ENCODE data around the gene PIH1D2. TPM values are rescaled to one million over a fixed set of nuclear protein-coding genes. Genes with fewer than 3 reads are reported as not detected.

PIH1D2 gene
- total and polyA plus RNA-seq, 2 donors (not counting 1 experiment from before 2014, with no cell fraction given) = 1.5 to 1.9 TPM

GRCh38 chr11:112086422-112087191, 12.8 kb upstream of the PIH1D2 start, which contains the start of the genes SDHD and TIMM8B:
Gene SDHD (plus strand): TSS chr11:112086873. CDS start chr11:112086908, 35 bp downstream.
Gene TIMM8B (minus strand): TSS chr11:112086756. CDS start chr11:112086723, 33 bp downstream.
- TF ChIP-seq EZH2 (IDR thresholded peaks at IDR 0.05; ENCODE audit: low read length, missing control alignments) (no peak), CTCF (conservative IDR thresholded peaks at IDR 0.05 in 1 of 2, IDR thresholded peaks at IDR 0.05 in 1 of 2; ENCODE audit: low read depth in 1 of 2, low read length in 2 of 2) (peak in 1 of 2 donors; percentile 41)
- Histone ChIP-seq H3K9me3 (ENCODE audit: control insufficient read depth, insufficient read depth, low read depth, low read length) (no peaks in the 10 kb centered on the region), H4K20me1 (ENCODE audit: control insufficient read depth, extremely low read depth, insufficient read depth, low read length) (no peaks in the 10 kb centered on the region), H3K27ac (ENCODE audit: insufficient read depth, low read length) (peak within 1 kb of the TSS; percentile 87), H3K4me3 (replicated peaks in 1 of 4; ENCODE audit: control extremely low read depth in 1 of 4, insufficient read depth in 1 of 4, low read depth in 3 of 4, low read length in 4 of 4) (peak within 1 kb of the TSS; percentile 84 to 100 (median 95)), H3K4me2 (ENCODE audit: extremely low read depth, insufficient read depth, low read length) (peak within 1 kb of the TSS; percentile 92), H3K79me2 (ENCODE audit: control insufficient read depth, insufficient read depth, low read length) (peaks cover 35% of the 10 kb centered on the region), H3K27me3 (ENCODE audit: control insufficient read depth, insufficient read depth, low read length) (no peaks in the 10 kb centered on the region), H3K36me3 (ENCODE audit: control insufficient read depth, insufficient read depth, low read length) (peaks cover 6% of the 10 kb centered on the region), H3K4me1 (ENCODE audit: control insufficient read depth, extremely low read depth, insufficient read depth, low read length) (no peaks in the 10 kb centered on the region), H2AFZ (ENCODE audit: low read length) (peak within 1 kb of the TSS; percentile 88), H3K9ac (ENCODE audit: insufficient read depth, low read length) (peak within 1 kb of the TSS; percentile 73)
- DNase-seq (ENCODE audit: low read depth in 2 of 2) = peak; percentile 91 to 98

DNA sequence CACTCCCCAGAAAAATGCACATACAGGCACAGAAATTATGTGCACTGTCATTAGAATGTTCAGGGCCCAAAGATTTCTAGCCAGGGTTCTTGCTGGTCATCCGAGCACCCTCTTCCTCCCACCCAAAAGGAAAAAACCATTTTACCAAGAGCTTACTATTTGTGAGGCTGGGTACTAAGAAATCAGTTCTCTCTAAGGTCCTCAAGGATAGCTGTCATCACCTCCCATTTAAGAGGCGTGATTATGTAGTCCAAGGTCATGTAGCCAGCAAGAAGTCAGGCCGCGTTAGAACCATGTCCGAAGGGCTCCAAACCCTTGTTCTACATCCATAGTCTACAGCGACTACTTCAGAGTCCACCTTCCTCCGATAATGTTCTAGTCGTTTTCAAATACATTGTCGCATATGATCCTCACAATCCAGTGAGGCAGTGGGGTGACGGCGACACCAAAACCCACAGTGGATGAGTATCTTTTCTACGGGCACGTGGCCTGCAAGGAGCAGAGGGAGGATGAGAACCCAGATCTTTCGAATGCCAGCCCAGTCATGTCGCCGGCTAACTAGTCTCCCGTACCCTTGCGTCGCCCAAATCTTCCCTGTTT, 12.1 kb upstream of the PIH1D2 start:
- Histone ChIP-seq H3K27ac (ENCODE audit: insufficient read depth, low read length) (peak overlapping the region; percentile 73), H3K79me2 (ENCODE audit: control insufficient read depth, insufficient read depth, low read length) (peaks cover 35% of the 10 kb centered on the region), H3K4me2 (ENCODE audit: extremely low read depth, insufficient read depth, low read length) (peak overlapping the region; percentile 84), H3K9ac (ENCODE audit: insufficient read depth, low read length) (peak overlapping the region; percentile 73), H2AFZ (ENCODE audit: low read length) (peak overlapping the region; percentile 88), H4K20me1 (ENCODE audit: control insufficient read depth, extremely low read depth, insufficient read depth, low read length) (no peaks in the 10 kb centered on the region), H3K9me3 (ENCODE audit: control insufficient read depth, insufficient read depth, low read depth, low read length) (no peaks in the 10 kb centered on the region), H3K36me3 (ENCODE audit: control insufficient read depth, insufficient read depth, low read length) (peaks cover 6% of the 10 kb centered on the region), H3K27me3 (ENCODE audit: control insufficient read depth, insufficient read depth, low read length) (no peaks in the 10 kb centered on the region), H3K4me1 (ENCODE audit: control insufficient read depth, extremely low read depth, insufficient read depth, low read length) (no peaks in the 10 kb centered on the region), H3K4me3 (replicated peaks in 1 of 4; ENCODE audit: control extremely low read depth in 1 of 4, insufficient read depth in 1 of 4, low read depth in 3 of 4, low read length in 4 of 4) (peak overlapping the region; percentile 84 to 100 (median 95))
- no peak for TF ChIP-seq EZH2 (IDR thresholded peaks at IDR 0.05; ENCODE audit: low read length, missing control alignments)
- no peak for TF ChIP-seq CTCF (conservative IDR thresholded peaks at IDR 0.05 in 1 of 2, IDR thresholded peaks at IDR 0.05 in 1 of 2; ENCODE audit: low read depth in 1 of 2, low read length in 2 of 2)
- peak; percentile 27 to 36 for DNase-seq (ENCODE audit: low read depth in 2 of 2)

DNA sequence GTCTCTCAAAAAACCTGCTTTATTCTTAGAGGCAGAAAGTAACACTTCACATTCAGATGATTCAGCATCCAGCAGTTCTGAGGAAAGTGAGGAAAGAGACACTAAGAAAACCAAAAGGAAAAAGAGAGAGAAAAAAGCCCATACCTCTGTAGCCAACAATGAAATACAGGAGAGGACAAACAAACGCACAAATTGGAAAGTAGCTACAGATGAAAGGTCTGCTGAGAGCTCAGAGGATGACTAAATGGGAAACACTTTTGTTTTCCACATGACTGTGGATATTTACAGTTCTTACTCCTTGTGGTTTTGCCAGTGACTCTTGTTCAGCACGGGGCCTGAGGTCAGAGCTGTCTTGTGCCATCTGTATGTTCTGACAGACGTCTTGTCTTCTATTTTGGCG, 8.9 kb upstream of the PIH1D2 start:
- H3K4me2 ChIP-seq (ENCODE audit: extremely low read depth, insufficient read depth, low read length) = no peak overlapping the region
- H3K4me3 ChIP-seq (replicated peaks in 1 of 4; ENCODE audit: control extremely low read depth in 1 of 4, insufficient read depth in 1 of 4, low read depth in 3 of 4, low read length in 4 of 4) = no peak overlapping the region
- no peak overlapping the region for H3K9ac ChIP-seq (ENCODE audit: insufficient read depth, low read length)
- H2AFZ ChIP-seq (ENCODE audit: low read length) = no peak overlapping the region
- DNase-seq (ENCODE audit: low read depth in 2 of 2) = peak; percentile 53 to 54
- peak overlapping the region; percentile 48 for H3K27ac ChIP-seq (ENCODE audit: insufficient read depth, low read length)
- H3K27me3 ChIP-seq (ENCODE audit: control insufficient read depth, insufficient read depth, low read length) = no peaks in the 10 kb centered on the region
- H3K79me2 ChIP-seq (ENCODE audit: control insufficient read depth, insufficient read depth, low read length) = peaks cover 27% of the 10 kb centered on the region
- no peaks in the 10 kb centered on the region for H3K4me1 ChIP-seq (ENCODE audit: control insufficient read depth, extremely low read depth, insufficient read depth, low read length)
- TF ChIP-seq EZH2 (IDR thresholded peaks at IDR 0.05; ENCODE audit: low read length, missing control alignments) = no peak
- no peak for TF ChIP-seq CTCF (conservative IDR thresholded peaks at IDR 0.05 in 1 of 2, IDR thresholded peaks at IDR 0.05 in 1 of 2; ENCODE audit: low read depth in 1 of 2, low read length in 2 of 2)
- no peaks in the 10 kb centered on the region for H4K20me1 ChIP-seq (ENCODE audit: control insufficient read depth, extremely low read depth, insufficient read depth, low read length)
- peaks cover 6% of the 10 kb centered on the region for H3K36me3 ChIP-seq (ENCODE audit: control insufficient read depth, insufficient read depth, low read length)
- no peaks in the 10 kb centered on the region for H3K9me3 ChIP-seq (ENCODE audit: control insufficient read depth, insufficient read depth, low read depth, low read length)
